ENCODE results near the gene PLCL1.
A peak's percentile ranks its signal among the peaks of the same experiment; 100 is the strongest.

The PLCL1 gene

DNA sequence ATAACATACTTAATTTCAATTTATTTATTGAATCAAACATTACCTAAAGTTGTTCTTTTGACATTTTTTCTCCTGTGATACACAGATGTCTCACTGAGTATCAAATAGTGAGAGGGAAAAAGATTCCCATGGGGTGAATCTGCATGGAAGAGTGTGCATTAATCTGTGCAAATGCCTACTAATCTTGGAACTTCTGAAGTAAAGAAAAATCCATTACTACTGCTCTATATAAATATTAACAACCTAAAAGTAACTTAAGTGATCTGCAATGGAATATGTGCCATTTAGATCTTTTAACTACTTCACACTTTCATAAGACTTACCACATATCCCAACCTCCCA is 125.5 kb downstream of the PLCL1 start:
- no peak for DNase-seq

DNA sequence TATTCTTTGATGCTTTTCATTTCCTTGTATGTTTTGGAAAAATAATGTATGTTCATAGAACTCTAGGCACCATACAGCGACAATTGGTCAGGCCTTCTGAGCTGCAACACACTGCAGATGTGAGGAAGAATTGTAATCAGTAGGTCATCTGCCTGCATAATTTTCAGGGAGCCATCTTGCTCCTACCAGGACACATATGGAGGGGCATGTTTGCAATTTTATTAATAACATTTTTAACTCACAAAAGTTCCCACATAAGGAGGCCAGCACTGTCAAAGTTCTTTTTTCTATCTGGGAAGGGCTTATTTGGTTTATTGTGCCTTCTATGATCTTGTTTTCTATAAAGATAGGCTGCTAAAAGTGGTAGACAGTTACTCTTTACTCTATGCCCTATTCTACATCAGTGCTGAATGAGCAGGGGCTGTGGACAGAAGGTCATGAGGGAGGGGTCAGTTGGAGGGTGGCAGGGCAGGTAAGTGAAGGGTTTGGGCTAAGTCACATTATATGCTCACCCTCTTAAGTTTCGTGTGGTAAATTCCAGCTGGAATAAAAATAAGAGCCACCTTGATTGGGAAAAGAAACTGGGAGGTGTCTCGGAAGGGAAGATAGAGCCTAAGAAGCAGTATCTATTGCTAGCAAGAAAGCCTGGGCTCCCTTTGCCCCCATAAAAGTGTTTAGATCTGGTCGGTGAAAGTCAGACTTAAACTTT is 126.3 kb downstream of the PLCL1 start:
- DNase-seq, result no peak

DNA sequence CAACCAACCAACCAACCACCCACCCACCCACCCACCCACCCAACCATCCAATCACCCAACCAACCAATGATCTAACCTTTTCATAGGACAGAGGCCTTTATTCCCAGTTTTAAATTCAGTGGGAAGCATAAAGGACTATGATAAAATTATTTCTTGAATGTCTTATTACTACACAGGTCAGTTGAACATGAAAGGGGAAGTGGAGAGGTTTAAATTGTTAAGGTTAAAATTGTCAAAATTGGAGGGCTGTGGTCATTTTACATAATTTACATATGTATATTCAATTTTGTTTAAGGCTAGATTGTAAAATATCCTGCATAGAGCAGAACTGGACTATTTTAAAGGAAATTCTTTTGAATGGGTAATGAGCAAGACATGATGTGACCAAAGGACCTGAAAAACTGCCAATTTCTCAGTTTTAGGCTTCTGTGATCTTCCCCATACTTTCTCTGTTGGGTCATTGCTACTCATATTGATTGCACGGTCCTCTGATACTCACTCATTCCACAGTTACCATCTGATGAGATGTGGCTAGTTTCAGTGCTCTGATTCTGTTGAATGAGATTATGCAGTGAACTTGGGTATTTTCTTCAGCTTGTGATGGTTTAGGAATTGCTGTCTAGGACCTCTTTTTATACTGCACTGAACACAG is 127.4 kb downstream of the PLCL1 start:
- no peak for DNase-seq

DNA sequence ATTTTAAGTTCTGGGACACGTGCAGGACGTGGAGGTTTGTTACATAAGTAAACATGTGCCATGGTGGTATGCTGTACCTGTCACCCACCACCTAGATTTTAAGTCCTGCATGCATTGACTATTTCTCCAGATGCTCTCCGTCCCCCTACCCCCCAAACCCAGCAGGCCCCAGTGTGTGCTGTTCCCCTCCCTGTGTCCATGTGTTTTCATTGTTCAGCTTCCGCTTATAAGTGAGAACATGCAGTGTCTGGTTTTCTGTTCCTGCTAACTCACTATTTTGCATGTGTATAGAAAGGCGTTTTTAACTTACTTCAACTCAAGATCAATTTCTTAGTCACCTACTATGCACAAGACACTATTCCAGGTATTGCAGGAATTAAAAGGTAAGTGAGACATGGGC is 128.0 kb downstream of the PLCL1 start:
- no peak for DNase-seq

DNA sequence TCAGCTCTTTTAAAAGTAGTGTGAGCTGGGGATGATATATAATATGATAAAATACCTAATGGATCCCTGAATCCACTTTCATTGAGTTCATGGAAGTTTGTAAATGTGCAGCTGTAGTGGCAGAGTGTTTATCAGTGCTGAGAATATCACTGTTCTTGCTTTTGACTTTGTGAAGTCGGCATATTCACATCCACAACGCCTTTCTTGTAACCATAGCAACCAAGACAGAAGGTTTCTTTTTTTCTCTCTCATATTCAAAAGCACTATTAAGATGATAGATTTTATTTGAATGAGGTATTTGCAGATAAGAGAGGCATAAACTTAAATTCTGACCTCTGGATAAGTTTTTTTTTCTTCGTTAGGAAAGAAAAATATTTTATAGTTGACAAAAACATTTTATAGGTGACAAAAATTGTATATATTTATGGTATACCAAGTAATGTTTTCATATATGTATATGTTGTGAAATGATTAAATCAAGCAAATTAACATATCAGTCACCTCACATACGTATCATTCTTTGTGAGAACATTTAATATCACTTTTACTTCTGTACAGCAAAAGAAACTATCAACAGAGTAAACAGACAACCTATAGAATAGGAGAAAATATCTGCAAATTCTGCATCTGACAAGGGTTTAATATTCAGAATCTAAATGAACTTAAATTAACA is 130.0 kb downstream of the PLCL1 start:
- DNase-seq, result no peak

DNA sequence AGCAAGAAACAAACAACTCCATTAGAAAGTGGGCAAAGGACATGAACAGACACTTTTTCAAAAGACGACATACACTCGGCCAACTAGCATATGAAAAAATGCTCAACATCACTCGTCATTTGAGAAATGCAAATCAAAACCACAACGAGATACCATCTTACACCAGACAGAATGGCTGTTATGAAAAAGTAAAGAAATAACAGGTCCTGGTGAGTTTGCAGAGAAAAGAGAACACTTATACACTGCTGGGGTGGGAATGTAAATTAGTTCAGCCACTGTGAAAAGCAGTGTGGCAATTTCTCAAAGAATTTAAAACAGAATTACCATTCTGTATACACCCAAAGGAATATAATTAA is 130.5 kb downstream of the PLCL1 start:
- DNase-seq, result no peak

DNA sequence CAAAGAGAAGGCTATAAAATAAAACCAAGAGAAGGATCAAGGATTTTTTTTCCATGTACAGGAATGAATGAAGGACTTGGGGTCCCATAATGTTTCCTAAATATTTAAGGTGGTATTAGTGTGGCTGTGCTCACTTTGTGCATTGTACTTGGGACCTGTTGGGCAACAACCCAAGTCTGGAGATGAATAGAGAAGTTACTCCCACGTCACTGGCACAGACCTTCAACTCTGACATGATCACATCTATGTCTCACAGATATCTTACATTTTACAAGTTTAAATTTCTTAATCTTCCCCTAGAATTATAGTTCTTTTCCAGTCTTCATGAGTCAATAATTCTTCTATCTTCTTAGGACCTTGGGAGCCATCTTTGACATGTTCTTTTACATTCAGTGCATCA is 133.4 kb downstream of the PLCL1 start:
- DNase-seq, result no peak

DNA sequence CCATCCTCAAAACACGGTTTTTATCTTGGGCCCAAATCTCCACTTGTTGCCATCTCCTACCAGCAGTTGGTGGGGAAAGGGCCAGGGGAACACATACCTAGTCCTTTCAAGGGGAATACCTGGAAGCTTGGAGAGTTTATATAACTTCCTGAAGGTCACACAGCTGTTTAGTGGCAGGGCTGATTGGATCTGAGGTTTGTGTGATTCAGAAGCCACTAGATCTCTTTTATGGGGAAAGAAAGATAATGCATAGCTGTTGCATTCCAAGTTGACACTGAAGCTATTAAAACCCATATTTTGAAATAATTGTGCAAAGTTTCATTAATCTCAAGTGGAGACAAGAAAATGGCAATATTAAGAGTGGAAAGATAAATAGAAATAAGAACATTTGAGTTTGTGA is 134.2 kb downstream of the PLCL1 start:
- DNase-seq, result no peak

DNA sequence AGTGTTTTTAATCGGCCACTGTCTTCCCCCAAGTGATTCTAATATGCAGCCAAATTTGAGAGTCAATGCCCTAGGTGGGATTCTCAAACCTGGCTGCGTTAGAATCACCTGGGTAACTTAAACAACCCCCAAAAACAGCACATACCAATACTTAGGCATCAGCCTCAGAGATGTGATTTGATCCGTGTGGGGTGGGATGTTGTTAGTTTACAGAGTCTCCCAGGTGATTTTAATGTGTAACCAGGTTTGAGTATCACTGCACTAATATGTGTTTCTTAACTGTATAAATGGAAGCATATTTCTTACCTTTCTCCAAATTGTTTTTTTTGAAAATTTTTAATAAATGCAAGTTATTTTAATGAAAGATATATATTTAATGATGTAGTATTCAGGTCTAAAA is 135.4 kb downstream of the PLCL1 start:
- no peak for DNase-seq

DNA sequence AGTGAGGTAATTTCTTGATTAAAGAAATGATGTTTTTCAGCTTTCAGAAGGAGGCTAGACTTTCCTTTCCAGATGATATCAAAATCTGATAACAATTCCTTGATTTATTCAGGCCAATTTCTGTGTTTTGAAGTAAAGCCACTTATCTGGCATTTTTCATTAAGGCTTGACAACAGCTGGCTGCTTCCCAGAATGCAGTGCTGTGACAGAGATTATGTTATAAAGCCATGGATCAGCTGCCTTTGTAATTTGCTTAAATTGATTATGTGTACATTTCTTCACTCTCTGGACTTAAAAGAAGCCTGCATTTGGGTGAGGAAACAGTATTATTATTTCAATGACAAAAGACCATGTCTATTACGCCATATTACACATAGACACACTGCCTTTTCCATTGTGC is 136.0 kb downstream of the PLCL1 start:
- DNase-seq, result no peak

DNA sequence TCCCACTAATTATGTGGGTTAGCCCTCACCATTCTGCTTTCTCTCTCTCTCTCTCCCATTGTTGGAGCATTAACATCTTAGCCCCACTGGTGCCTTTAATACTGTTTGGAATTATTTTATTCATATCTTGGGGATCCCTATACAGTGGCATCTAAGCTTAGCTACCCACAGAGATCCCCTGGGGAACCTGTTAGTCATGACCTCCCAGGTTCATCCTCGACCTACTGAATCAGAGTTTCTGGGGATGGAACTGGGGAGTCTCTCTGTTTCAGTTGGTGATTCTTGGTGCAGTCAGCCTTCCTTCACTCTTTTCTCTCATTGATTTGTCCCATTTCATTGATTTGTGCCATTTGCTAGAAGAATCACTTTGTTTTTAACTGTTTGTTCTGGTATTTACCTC is 137.3 kb downstream of the PLCL1 start:
- no peak for DNase-seq

DNA sequence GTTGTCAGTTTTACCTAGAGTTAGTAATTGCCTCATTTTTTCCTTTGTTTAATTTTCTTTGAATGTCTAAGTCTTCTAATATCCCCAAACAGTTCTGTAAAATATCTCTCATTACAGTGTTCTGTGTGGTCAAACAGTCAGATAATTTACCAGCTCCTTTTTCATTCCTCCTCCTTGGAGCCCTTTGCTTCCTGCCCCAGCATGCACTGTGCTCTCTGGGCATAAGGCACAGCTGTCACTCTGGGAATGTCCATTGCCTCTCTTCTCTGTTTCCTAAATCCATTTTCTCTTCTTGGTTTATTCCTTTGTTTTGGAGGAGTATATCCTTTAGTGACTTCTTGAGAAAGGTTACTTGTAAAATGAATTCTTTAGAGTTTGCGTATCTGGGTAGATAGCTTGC is 139.3 kb downstream of the PLCL1 start:
- no peak for DNase-seq

DNA sequence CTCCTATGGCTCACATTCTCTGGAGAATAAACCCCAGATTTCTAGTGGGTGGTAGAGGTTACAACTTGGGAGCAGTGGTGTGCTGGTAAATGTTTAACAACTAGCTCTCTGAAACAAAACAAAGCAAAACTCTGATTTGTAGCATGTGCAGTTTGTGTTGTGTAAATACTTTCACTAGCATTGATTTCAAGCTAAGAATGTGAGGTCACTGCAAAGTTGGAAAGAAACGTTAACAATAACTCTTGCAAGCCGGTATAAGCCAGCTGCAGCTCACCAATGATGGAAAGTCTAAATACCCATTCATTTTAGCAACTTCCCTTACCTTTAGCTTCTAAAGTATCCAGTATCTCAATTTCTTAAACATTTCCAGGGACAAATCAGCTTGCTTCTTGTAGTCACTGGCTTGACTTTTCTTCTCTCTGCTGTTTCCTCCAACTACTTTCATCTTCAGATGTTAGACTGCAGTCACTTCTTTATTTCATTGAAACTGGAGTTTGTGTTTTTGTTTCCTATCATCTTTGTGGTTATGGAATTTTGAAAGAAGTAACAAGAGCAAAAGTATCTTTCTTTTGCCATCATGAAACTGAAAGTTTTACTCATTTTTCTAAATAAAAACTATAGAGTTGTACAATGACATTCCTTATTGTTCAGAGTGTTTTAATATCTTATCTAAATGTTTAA is 140.2 kb downstream of the PLCL1 start:
- DNase-seq, result no peak

DNA sequence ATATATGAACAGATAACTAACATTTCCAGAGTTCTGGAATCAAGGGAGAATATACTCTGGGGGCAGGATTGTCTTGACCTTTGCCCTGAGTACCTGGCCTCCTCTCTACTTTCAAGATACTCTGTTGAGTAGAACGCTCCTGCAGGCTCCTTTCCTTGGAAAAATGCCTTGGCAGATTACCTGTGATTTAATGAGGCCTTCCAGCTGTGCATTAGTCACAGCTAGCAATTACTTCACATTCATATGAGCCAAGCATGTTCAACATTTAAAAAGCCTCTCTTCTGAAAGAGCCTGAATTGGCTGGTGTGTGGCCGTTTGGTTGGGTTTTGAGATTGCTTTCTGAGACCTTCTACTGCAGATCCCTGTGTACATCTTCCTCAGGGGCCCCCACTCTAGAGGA is 142.2 kb downstream of the PLCL1 start:
- peak in 2 of 3 experiments; percentile 27 to 75 for DNase-seq

DNA sequence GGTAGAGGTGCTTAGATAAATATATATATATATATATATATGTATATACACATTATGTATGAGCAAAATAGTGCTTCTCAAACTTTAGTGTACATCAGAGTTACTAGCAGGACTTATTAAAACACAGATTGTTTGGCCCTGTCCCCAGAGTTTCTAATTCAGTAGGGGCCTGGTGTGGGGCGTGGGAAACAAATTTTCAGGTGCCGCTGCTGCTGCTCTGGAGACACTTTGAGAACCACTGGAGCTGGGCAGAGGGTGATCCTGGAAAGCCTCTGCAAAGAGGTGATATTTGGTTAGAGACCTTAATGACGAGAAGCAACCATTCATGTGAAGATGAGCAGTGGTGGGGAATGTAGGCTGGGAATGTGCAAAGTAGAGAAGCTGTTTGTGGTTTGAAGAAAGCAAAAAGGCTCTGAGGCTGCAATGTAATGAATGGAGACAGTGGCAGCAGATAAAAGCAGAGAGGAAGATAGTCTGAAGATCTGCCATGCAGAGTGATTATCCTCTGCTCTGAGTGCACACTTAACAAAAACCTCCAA is 142.9 kb downstream of the PLCL1 start:
- no peak for DNase-seq

DNA sequence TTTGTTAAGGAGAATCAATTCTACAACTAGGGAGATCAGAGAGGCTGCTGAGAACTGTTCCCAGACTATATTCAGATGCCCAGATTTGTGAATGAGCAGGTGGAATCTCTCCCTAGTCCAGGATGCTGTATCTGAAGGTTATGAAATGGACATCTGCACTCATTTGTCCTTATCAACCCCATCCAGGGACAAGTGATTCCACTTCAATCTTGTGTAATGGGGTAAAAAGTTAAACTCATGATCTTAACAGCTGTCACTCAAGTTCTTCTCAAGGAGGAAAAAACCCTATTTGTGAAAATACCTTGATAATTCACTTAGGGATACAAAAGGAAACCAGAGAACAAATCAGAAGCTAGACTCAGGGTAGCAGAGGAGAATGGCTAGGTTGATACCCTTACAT is 144.8 kb downstream of the PLCL1 start:
- no peak for DNase-seq

DNA sequence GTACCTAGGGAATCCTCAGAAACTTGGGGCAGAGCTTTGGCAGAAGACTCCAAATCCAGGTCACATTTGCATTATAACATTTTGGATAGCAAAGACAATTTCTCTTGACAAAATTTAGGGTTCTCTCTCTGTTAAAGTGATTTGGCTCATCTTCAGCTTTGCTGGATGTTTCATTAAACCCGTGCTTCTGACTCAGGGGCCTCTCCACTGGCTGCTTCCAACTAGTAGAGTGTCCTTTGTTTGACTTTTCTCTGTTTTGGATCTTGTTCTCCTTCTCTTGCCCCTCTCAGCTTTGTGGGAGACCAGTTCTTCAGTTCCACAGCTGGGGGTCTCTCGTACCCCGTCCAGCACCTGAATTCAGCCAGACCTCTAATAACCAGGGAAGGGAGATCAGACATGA is 145.6 kb downstream of the PLCL1 start:
- no peak for DNase-seq

DNA sequence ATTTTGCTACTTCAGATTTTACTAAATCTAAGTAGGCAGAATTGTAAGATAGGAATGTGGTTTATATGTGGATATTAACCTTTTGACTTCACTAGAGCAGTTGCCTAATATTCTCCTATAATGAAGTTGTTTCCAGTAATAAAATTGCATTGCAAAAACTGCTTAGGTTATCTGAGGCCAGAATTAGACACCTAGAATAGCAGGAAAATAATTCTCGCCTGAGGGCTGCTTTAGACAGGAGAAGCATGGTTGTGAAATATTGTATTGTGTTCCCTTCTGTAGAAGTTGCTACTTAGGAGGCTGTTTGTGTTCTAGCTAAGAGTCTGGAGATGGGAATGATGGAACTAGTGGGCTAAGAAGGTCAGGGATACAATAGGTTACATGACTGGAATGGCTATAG is 146.3 kb downstream of the PLCL1 start:
- no peak for DNase-seq

DNA sequence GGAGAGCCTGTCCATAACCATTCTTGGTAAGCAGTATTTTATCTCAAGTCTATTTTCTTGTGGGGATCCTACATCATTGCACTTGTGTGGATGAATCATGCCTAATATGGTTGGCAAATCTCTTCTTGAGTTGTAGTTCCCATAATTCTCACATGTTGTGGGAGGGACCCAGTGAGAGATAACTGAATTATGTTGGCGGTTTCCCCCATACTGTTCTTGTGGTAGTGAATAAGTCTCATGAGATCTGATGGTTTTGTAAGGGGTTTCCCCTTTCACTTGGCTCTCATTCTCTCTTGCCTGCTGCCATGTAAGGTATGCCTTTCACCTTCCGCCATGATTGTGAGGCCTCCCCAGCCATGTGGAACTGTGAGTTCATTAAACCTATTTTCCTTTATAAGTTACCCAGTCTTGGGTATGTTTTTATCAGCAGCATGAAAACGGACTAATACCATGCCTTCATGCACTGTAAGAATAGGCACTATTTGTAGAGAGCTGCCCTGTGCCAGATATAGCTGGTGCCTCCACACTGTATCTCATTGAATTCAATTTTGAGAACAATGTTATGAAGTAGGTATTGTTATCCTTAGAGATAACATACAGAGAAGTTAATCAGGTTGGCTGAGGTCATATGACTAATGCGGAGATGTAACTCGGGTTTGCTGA is 148.3 kb downstream of the PLCL1 start:
- DNase-seq, result no peak

DNA sequence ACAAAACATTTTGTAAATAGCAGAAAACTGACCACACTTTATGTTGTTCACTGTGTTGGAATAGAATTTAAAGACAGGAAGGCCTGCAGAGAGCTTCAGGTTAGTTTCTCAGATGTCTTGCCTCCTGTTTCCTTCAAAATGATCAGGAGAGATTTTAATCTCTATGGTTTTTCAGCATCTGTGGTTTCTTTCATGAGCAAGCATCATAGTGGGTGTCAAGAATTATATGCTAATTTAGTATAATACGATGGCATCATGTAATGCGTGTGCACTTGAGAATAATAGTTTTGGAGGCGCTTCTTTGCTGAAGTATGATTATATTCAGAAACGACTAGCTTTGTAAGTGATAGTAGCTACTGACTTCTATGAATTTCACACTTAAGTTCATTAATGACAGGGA is 149.9 kb downstream of the PLCL1 start:
- DNase-seq, result no peak

DNA sequence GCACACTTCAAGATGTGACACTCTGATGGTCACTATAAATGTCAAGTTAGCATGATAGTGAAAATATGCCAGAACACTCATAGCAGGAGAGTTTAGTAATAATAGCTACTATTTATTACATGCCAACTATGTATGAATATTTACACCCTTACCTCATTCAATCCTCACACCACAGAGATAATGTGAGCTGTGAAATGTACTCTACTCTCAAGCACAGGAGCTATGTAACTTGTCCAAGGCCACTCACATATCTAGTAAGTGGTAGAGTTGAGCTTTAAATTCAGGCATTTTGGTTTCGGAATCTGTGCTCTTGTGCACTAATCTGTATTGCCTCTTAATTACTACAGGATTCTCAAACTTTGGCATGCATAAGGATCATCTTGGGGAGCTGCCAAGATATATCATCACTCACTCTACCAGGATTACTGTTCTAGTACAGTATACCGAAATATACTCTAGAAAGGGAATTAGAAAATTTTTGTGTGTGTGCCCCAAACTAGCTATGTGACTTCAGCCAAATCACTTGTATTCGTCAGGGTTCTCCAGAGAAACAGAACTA is 154.3 kb downstream of the PLCL1 start:
- DNase-seq, result no peak

DNA sequence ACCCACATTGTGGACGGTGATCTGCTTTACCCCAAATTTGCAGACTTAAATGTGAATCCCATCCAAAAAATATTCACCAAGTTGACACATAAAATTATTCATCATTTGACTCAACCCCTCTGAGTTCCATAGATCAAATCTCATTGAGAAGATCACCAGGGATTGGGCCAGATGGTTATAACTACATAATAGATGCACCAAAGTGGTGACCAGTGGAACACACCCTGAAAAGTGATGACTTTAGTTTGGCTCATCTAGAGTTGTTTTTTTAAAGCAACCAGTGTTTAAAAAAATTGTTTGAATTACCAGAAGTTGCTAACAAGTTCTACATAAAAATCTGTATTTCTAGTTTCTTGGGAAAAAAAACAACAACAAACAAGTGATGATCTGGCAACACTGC is 155.0 kb downstream of the PLCL1 start:
- DNase-seq, result no peak

DNA sequence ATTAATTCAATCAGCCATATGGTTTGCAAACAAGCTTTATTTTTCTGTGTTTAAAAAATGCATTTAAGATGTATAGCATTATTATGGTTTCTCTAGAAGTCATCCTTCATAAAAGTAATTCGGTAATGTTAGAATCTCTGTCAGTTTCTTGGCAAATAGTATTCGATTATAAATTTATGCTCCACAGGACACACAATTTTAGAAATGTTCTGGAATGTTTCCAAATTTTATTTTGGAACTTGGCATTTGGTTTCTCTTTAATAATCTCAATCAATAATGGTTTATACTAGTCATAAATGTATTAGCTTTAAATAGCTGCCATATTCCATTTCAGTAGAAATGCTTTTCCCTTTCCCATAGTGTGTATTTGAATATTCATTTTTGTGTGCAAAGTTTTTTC is 156.4 kb downstream of the PLCL1 start:
- DNase-seq, result no peak

Data from NCI-H1417 (cell line).